Activated naive CD8-positive, alpha-beta T cell (primary cell): Measurements from ENCODE around the gene SRSF3.
"Not testable (repeated sequence)": the region's sequence is repeated elsewhere in the genome, so short reads cannot be mapped to it uniquely, and the experiment has no call there.

Experiments used
- H3K27ac Mint-ChIP-seq: one replicate; pipeline ENCODE4 v1.8.0; 2021; ENCODE audit warnings: mixed read lengths
- H3K27me3 Mint-ChIP-seq: one replicate; pipeline ENCODE4 v1.8.0; 2021; ENCODE audit warnings: mixed read lengths
- H3K36me3 Mint-ChIP-seq: one replicate; pipeline ENCODE4 v1.8.0; 2021; ENCODE audit warnings: mixed read lengths
- H3K4me1 Mint-ChIP-seq: one replicate; pipeline ENCODE4 v1.8.0; 2021; ENCODE audit warnings: low read depth, mixed read lengths
- H3K4me3 Mint-ChIP-seq: one replicate; pipeline ENCODE4 v1.8.0; 2021; ENCODE audit warnings: mild to moderate bottlenecking, mixed read lengths
- H3K9me3 Mint-ChIP-seq: one replicate; pipeline ENCODE4 v1.8.0; 2021; ENCODE audit warnings: low read depth, mixed read lengths

Gene SRSF3

DNA sequence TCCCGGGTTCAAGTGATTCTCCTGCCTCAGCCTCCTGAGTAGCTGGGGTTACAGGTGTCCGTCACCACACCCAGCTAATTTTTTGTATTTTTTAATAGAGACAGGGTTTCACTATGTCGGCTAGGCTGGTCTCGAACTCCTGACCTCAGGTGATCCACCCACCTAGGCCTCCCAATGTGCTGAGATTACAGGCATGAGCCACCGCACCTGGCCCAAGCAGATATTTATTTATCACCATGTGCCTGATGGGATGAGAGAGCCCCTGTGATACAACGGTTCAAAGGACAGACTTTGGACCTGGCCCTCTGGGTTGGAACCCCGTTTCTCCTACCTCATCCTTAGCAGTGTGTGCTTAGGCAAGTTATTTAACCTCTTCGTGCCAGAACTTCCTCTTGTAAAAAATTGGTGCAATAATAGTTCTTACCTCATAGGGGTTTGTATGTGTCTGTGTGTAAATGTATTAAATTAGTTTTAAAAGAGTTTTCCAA lies 27.7 kb upstream of the SRSF3 start:
- H3K4me3 Mint-ChIP-seq = no peak overlapping the region
- no peaks in the 10 kb centered on the region for H3K4me1 Mint-ChIP-seq
- no peaks in the 10 kb centered on the region for H3K36me3 Mint-ChIP-seq
- H3K9me3 Mint-ChIP-seq = no peaks in the 10 kb centered on the region
- H3K27ac Mint-ChIP-seq = no peak overlapping the region
- H3K27me3 Mint-ChIP-seq = no peaks in the 10 kb centered on the region

DNA sequence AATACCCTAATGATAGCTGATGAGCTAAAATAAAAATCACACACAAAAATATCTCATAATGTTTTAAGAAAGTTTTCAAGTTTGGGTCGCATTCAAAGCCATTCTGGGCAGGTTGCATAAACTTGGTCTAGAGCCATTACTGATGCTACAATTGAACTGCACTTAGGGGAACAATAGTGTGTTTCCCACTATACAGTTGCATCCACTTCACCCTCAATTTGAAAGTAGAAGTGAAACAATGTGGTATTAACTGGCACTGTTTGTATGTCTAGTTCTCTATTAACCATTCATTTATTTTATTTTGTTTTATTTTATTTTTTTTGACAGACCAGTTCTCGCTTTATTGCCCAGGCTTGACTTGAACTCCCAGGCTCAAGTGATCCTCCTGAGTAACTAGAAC lies 23.9 kb upstream of the SRSF3 start:
- no peaks in the 10 kb centered on the region for H3K27me3 Mint-ChIP-seq

DNA sequence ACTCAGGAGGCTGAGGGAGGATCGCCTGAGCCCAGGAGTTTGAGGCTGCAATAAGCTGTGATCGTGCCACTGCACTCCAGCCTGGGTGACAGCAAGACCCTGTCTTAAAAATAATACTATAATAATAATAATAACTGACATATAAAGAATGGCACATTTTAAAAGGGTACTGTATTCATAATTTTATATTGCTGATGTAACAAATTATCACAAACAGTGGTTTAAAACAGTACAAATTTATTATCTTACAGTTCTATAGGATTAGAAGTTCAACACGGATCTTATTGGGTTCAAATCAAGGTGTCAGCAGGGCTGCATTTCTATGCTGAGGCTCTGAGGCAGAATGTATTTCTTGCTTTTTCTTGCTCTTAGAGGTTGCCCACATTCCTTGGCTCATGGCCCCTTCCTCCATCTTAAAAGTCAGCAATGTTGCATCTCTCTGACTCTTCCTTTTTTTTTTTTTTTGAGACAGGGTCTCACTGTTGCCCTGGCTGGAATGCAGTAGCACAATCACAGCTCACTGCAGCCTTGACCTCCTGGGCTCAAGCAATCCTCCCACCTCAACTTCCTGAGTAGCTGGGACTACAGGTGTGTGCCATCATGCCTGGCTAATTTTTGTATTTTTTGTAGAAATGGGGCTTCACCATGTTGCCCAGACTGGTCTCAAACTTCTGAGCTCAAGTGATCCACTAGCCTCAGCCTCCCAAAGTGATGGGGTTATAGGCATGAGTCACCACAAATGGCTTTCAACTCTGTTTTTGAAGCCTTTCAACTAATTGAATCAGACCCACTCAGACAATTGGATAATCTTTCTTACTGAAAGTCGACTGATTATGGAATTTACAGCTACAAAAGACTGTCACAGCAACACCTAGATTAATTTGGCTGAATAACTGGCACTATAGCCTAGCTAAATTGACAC lies 22.8 kb upstream of the SRSF3 start:
- no peak overlapping the region for H3K27ac Mint-ChIP-seq
- no peak overlapping the region for H3K4me3 Mint-ChIP-seq
- no peaks in the 10 kb centered on the region for H3K9me3 Mint-ChIP-seq
- no peaks in the 10 kb centered on the region for H3K36me3 Mint-ChIP-seq
- no peaks in the 10 kb centered on the region for H3K4me1 Mint-ChIP-seq
- no peaks in the 10 kb centered on the region for H3K27me3 Mint-ChIP-seq

More for the DNA sequence above, 23.9 kb upstream of the SRSF3 start:
- no peaks in the 10 kb centered on the region for H3K4me1 Mint-ChIP-seq
- no peak overlapping the region for H3K4me3 Mint-ChIP-seq
- H3K27ac Mint-ChIP-seq = no peak overlapping the region
- H3K36me3 Mint-ChIP-seq = no peaks in the 10 kb centered on the region
- H3K9me3 Mint-ChIP-seq = no peaks in the 10 kb centered on the region

DNA sequence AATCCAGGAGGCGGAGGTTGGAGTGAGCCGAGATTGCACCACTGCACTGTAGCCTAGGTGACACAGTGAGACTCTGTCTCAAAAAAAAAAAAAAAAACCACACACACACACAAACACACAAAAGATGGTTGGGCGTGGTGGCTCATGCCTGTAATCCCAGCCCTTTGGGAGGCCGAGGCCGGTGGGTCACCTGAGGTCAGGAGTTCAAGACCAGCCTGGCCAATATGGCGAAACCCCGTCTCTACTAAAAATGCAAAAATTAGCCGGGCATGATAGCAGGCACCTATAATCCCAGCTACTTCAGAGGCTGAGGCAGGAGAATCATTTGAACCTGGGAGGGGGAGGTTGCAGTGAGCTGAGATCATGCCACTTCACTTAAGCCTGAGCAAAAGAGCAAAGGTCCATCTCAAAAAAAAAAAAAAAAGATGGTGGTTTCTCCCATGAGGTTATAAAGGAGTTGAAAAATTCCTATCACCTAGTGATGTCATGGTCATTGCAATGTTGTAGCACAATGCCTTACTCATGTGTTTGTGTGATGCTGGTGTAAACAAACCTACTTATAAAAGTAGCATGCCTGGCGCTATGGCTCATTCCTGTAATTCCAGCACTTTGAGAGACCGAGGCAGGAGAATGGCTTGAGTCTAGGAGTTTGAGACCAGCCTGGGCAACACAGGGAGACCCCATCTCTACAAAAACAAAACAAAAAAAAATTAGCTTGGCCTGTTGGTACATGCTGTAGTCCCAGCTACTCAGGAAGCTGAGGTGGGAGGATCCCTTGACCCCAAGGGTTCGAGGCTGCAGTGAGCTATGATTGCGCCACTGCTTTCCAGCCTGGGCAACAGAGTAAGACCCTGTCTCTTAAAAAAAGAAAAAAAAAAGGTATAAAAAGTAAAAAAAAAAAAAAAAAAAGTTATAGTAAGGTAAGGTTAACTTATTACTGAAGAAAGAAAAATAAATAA lies 21.5 kb upstream of the SRSF3 start:
- not testable (repeated sequence) for H3K27me3 Mint-ChIP-seq, H3K36me3 Mint-ChIP-seq, H3K4me3 Mint-ChIP-seq, H3K27ac Mint-ChIP-seq, H3K9me3 Mint-ChIP-seq, H3K4me1 Mint-ChIP-seq

DNA sequence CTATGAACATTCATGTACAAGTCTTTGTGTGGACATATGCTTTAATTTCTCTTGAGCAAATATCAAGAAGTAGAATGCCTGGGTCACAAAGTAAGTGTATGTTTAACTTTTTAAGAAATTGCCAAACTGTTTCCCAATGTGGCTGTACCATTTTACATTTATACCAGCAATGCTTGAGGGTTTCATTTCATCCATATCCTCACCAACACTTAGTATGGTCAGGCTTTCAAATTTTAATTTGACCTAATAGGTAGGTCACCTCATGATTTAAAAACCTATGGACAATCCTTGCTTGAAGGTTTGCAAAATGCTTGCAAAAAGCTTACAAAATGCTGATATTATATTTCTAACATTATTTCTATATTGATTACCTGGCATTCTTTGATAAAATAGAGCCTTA lies 19.5 kb upstream of the SRSF3 start:
- Mint-ChIP-seq H3K27me3 (no peaks in the 10 kb centered on the region), H3K4me3 (no peak overlapping the region), H3K36me3 (no peaks in the 10 kb centered on the region), H3K9me3 (no peaks in the 10 kb centered on the region), H3K4me1 (peaks cover 5% of the 10 kb centered on the region), H3K27ac (no peak overlapping the region)

DNA sequence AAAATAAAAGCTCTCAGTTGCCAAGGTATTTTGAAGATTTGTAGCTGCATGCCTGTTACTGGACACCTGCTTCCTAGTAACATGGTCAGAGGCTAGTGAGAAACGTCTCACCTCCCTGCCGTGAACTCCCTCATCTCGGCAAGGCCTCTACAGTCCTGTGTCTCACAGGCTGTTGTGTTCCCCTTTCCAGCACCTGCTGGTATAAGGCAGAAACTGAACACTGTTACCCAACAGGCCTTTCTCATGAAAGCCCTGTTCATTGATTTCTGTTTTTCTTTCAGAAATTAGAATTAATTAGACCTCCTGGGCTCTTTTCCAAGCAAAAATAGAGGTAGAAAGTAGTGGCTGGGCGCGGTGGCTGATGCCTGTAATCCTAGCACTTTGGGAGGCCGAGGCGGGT lies 17.6 kb upstream of the SRSF3 start:
- no peaks in the 10 kb centered on the region for H3K27me3 Mint-ChIP-seq
- no peak overlapping the region for H3K4me3 Mint-ChIP-seq
- no peaks in the 10 kb centered on the region for H3K36me3 Mint-ChIP-seq
- peaks cover 6% of the 10 kb centered on the region for H3K4me1 Mint-ChIP-seq
- H3K9me3 Mint-ChIP-seq = no peaks in the 10 kb centered on the region
- no peak overlapping the region for H3K27ac Mint-ChIP-seq

DNA sequence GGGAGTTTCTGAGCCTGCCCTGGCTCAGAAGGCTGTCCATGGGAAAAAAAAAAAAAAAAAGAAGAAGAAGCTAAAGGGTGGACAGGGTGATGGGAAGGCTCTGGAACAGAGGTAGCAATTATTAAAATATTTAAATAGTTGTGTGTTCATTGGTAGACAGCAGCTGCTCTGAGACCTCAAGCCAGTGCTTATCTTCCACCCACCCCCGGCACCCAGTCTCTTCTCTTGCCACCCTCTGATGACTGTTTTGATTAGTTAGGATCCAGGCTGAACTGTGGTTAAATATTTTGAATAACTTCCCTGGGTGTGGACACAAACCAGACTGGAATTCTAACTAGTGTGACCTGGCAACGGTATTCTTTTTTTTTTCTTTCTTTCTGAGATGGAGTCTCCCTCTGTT lies 16.9 kb upstream of the SRSF3 start:
- Mint-ChIP-seq H3K27me3 (no peaks in the 10 kb centered on the region), H3K4me1 (peaks cover 6% of the 10 kb centered on the region), H3K4me3 (no peak overlapping the region), H3K27ac (no peak overlapping the region), H3K9me3 (no peaks in the 10 kb centered on the region), H3K36me3 (no peaks in the 10 kb centered on the region)

DNA sequence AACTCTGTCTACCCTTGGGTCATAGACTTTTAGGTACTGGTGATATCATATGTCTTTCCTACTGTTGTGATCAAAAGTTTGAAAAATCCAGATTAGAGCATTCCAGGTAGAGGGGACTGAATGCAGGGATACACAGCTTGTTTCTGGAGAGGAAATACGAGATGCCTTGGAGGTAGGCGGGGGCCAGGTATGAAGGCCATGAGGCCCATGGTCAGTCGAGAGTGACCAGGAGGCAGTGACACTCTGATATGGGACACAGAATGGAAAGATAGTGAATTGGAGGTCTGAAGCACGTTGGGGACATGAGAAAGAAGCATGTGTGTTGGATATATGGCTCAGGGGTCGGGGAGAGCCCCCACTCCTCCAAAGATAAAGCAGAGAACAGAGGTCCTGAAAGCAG lies 16.1 kb upstream of the SRSF3 start:
- no peak overlapping the region for H3K4me3 Mint-ChIP-seq
- no peaks in the 10 kb centered on the region for H3K9me3 Mint-ChIP-seq
- H3K27me3 Mint-ChIP-seq = no peaks in the 10 kb centered on the region
- peaks cover 6% of the 10 kb centered on the region for H3K4me1 Mint-ChIP-seq
- H3K36me3 Mint-ChIP-seq = no peaks in the 10 kb centered on the region
- H3K27ac Mint-ChIP-seq = no peak overlapping the region

DNA sequence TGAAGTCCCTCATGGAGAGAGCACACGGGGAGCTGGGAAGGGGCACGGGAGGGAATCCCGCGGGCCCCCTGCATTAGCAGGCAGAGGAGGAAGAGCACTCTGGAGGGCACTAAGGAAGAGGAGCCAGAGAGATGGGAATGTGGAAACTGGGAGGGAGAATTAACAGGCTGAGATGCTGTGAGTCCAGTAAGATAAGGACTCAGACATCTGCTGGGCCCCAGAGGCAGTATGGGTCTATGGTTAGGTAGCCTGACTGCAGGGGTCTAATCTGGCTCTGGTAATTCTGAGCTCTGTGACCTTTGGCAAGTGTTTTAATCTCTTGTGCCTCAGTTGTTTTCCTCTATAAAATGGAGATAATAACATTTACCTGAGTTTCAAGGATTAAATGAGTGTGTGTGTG lies 15.7 kb upstream of the SRSF3 start:
- Mint-ChIP-seq H3K36me3 (no peaks in the 10 kb centered on the region), H3K4me3 (no peak overlapping the region), H3K27ac (no peak overlapping the region), H3K4me1 (peaks cover 6% of the 10 kb centered on the region), H3K27me3 (no peaks in the 10 kb centered on the region), H3K9me3 (no peaks in the 10 kb centered on the region)

DNA sequence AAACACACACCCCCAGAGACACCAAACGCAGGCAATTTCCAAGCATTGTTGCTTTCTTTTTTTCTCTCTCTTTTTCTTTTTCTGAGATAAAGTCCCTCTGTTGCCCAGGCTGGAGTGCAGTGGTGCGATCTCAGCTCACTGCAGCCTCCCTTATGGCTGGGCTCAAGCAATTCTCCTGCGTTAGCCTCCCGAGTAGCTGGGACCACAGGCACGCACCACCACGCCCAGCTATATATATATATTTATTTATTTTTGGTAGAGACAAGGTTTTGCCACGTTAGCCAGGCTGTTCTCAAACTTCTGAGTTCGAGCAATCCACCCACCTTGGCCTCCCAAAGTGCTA lies 14.0 kb upstream of the SRSF3 start:
- no peaks in the 10 kb centered on the region for H3K9me3 Mint-ChIP-seq
- H3K27ac Mint-ChIP-seq = no peak overlapping the region
- peaks cover 6% of the 10 kb centered on the region for H3K4me1 Mint-ChIP-seq
- no peak overlapping the region for H3K4me3 Mint-ChIP-seq
- H3K27me3 Mint-ChIP-seq = no peaks in the 10 kb centered on the region
- no peaks in the 10 kb centered on the region for H3K36me3 Mint-ChIP-seq

DNA sequence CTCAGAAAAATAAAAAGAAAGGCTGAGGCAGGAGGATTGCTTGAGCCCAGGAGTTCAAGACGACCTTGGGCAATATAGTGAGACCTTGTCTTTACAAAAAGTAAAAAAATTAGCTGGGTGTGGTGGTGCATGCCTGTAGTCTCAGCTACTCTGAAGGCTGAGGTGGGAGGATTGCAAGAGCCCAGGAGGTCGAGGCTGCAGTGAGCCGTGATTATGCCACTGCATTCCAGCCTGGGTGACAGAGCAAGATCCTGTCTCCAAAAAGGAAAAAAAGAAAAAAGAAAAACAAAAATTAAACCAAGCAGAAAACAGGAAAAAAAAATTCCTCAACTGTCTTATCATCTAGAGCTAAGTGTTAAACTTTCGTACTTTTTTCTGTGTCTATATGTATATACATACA lies 12.4 kb upstream of the SRSF3 start:
- no peak overlapping the region for H3K4me3 Mint-ChIP-seq
- H3K36me3 Mint-ChIP-seq = no peaks in the 10 kb centered on the region
- H3K4me1 Mint-ChIP-seq = peaks cover 6% of the 10 kb centered on the region
- H3K9me3 Mint-ChIP-seq = no peaks in the 10 kb centered on the region
- no peaks in the 10 kb centered on the region for H3K27me3 Mint-ChIP-seq
- H3K27ac Mint-ChIP-seq = no peak overlapping the region

DNA sequence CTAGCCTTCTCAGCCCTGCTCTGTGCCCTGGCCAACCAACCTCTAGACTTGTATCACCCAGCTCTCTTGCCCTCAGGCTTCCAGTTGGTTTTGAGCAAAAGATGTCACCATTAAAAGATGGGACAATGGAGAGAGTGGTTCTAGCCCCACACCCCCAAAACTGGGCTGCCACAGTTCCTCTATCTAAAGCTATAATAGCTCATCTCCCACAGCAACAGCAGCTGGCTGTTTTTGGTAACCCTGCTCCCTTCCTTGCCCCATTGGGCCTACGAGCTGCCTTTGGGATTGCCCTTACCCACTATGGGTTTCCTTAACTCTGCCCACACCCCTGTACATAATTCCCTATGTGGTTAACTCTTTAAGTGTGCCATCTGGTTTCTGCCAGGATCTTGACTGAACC lies 7.6 kb upstream of the SRSF3 start:
- H3K9me3 Mint-ChIP-seq = no peaks in the 10 kb centered on the region
- no peak overlapping the region for H3K27ac Mint-ChIP-seq
- no peak overlapping the region for H3K4me3 Mint-ChIP-seq
- H3K27me3 Mint-ChIP-seq = no peaks in the 10 kb centered on the region
- H3K36me3 Mint-ChIP-seq = no peaks in the 10 kb centered on the region
- peaks cover 3% of the 10 kb centered on the region for H3K4me1 Mint-ChIP-seq

DNA sequence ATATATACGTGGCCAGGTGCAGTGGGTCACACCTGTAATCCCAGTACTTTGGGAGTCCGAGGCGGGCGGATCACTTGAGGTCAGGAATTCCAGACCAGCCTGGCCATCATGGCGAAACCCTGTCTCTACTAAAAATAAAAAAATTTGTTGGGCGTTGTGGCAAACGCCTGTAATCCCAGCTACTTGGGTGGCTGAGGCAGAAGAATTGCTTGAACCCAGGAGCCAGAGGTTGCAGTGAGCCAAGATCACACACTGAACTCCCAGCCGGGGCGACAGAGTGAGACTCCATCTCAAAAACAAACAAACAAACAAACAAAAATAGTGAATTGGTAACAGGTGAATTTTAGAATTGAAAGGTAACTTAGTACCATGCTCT lies 5.1 kb upstream of the SRSF3 start:
- not testable (repeated sequence) for H3K4me3 Mint-ChIP-seq, H3K36me3 Mint-ChIP-seq
- H3K4me1 Mint-ChIP-seq = peaks cover 11% of the 10 kb centered on the region

DNA sequence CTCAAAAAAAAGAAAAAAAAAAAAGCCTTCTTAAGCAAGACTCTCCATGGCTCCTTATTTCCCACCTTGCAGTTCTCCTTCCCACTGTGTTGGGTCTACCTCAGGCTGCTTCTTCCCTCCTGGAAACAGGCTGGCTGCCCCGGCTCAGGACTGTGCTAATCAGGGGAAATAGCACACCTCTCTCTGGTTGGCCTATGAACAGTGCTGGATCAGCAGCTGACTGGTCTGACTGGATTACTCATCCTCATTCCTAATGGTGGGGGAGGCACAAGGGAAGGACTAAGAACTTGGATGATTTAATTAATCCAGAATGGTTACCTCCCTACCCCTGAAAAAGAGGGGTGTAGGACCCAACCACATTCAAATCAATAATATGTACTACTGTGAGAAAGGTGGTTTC lies 3.9 kb upstream of the SRSF3 start:
- no peaks in the 10 kb centered on the region for H3K9me3 Mint-ChIP-seq
- H3K4me3 Mint-ChIP-seq = no peak overlapping the region
- no peak overlapping the region for H3K27ac Mint-ChIP-seq
- H3K36me3 Mint-ChIP-seq = no peaks in the 10 kb centered on the region
- peaks cover 11% of the 10 kb centered on the region for H3K4me1 Mint-ChIP-seq
- no peaks in the 10 kb centered on the region for H3K27me3 Mint-ChIP-seq

More for the DNA sequence above, 5.1 kb upstream of the SRSF3 start:
- H3K9me3 Mint-ChIP-seq, H3K27me3 Mint-ChIP-seq, H3K27ac Mint-ChIP-seq: not testable (repeated sequence)

DNA sequence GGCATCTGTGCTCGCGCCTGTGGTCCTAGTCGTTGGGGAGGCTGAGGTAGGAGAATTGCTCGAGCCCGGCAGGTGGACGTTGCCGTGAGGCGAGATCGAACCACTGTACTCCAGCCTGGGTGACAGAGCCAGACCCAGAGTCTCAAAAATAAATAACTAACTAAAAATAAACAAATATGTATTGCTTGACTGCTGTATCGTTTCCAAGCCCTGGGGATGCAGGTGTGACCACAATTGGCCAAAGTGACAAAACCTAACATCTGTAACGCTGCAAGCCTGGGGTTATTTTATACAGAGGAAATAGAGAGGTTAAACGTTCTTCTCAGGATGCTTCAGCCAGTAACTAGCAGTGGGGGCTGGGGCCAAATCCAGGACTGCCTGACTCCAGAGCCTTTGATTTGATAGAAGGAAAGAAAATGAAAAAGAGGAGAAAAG lies 1.9 kb upstream of the SRSF3 start:
- Mint-ChIP-seq H3K4me3 (peak overlapping the region; percentile 70), H3K4me1 (peaks cover 17% of the 10 kb centered on the region)

More for the DNA sequence above, 1.9 kb upstream of the SRSF3 start:
- no peaks in the 10 kb centered on the region for H3K9me3 Mint-ChIP-seq
- H3K27ac Mint-ChIP-seq = peak overlapping the region; percentile 91
- no peaks in the 10 kb centered on the region for H3K27me3 Mint-ChIP-seq
- H3K36me3 Mint-ChIP-seq = peaks cover 9% of the 10 kb centered on the region
